Measurements from ENCODE around the gene BSG.

The BSG gene

GRCh38 chr19:572743-573518 is 535 bp downstream of the BSG start:
- TF ChIP-seq, protein P1, sequence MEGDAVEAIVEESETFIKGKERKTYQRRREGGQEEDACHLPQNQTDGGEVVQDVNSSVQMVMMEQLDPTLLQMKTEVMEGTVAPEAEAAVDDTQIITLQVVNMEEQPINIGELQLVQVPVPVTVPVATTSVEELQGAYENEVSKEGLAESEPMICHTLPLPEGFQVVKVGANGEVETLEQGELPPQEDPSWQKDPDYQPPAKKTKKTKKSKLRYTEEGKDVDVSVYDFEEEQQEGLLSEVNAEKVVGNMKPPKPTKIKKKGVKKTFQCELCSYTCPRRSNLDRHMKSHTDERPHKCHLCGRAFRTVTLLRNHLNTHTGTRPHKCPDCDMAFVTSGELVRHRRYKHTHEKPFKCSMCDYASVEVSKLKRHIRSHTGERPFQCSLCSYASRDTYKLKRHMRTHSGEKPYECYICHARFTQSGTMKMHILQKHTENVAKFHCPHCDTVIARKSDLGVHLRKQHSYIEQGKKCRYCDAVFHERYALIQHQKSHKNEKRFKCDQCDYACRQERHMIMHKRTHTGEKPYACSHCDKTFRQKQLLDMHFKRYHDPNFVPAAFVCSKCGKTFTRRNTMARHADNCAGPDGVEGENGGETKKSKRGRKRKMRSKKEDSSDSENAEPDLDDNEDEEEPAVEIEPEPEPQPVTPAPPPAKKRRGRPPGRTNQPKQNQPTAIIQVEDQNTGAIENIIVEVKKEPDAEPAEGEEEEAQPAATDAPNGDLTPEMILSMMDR (conservative IDR thresholded peaks at IDR 0.05; ENCODE audit: control insufficient read depth, insufficient read depth, low read depth, low read length): no peak
- DNase-seq (ENCODE audit: low read depth): peak; percentile 66
- H3K4me3 ChIP-seq (ENCODE audit: control insufficient read depth, low read depth, low read length): peak overlapping the region; percentile 90

GRCh38 chr19:573519-573825 is 1.1 kb downstream of the BSG start:
- H3K4me3 ChIP-seq (ENCODE audit: control insufficient read depth, low read depth, low read length): peak overlapping the region; percentile 90
- DNase-seq (ENCODE audit: low read depth): no peak
- TF ChIP-seq, protein P1 (conservative IDR thresholded peaks at IDR 0.05; ENCODE audit: control insufficient read depth, insufficient read depth, low read depth, low read length): no peak

DNA sequence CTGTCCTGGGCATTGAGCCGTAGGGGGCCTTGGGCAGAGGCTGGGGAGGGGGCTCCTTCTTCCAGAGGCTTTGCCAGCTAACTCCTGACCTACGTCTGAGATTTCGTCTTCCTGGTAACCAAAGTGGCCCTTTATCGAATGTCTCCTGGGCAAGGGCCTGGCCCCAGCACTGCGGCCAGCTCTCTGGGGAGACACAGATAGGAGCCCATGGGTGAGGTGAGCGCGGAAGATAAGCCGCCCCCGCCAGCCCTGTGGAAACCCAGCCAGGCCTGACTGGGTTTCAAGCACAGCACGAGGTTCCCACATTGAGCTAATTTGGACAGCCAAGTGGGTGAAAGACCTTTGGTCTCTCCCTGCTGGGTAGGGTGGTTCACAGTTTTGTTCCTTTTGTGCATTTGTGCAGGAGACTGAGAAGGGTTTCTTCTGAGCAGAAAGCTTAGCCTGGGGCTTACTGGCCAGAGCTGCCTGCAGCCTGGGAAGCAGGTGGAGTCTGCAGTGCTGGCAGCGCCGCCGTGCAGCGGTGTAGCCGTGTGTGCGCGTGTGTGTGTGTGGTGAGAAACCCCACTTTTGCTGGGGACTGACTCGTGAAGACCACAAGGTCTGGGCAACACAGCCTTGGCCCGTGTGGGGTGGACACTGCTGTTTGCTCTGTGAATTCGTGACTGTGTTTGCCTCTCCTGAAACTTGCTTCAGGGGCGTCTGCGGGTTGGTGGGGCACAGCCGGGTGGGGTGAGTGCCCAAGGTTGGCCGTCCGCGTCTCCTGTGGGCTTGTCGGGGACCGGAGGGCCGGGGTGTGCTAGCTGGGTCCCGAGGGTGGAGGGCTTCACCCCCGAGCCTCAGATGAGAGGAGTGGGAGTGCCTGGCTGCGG is 2.5 kb downstream of the BSG start:
- TF ChIP-seq, protein P1 (conservative IDR thresholded peaks at IDR 0.05; ENCODE audit: control insufficient read depth, insufficient read depth, low read depth, low read length): no peak
- H3K4me3 ChIP-seq (ENCODE audit: control insufficient read depth, low read depth, low read length): peak overlapping the region; percentile 36
- peak; percentile 72 for DNase-seq (ENCODE audit: low read depth)

GRCh38 chr19:575527-576506 is 3.4 kb downstream of the BSG start:
- DNase-seq (ENCODE audit: low read depth): peak; percentile 46
- TF ChIP-seq, protein P1 (conservative IDR thresholded peaks at IDR 0.05; ENCODE audit: control insufficient read depth, insufficient read depth, low read depth, low read length): no peak
- peak overlapping the region; percentile 36 for H3K4me3 ChIP-seq (ENCODE audit: control insufficient read depth, low read depth, low read length)

DNA sequence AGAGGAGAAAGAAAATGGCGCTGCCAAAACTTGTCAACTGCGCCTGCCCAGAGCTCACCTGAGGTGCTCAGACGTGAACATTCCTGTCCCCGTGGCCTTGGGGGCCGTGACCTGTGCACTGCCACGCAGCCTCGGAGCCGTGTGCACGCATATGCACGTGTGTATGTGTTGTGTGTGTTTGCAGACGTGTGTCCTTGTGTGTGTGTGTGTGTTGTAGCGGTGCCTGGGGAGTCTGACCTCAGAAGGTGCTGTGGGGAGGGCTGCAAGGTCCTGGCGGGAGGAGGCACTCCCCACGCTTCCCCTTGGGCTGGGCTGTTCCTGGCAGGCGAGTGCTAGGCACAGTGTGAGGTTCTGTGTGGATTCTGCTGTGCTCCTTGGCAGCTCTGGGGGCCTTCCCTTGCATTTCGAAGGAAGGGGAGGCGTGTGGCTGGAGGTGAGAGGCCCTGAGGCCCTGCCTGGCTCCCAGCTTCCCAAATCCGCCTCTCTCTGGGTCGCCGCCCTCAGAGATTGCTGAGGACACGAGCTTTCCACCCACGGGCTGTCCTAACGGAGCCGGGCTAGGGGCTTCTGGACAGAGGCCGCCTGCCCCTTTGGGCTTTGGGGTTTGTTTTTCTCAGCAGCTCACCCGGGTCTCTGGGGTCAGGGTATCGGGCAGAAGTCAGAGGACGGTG is 4.5 kb downstream of the BSG start:
- H3K4me3 ChIP-seq (ENCODE audit: control insufficient read depth, low read depth, low read length): no peak overlapping the region
- TF ChIP-seq, protein P1 (conservative IDR thresholded peaks at IDR 0.05; ENCODE audit: control insufficient read depth, insufficient read depth, low read depth, low read length): no peak
- DNase-seq (ENCODE audit: low read depth): no peak
